ENCODE measurements around the gene CASP10. TPM values are rescaled to one million over a fixed set of nuclear protein-coding genes. Genes with fewer than 3 reads are reported as not detected.

The CASP10 gene
- total and polyA plus RNA-seq, 2 of the 8 experiments (the other 6 are each of a cell fraction or from before 2014, with no cell fraction given): 2.3 to 4.0 TPM

GRCh38 chr2:201139836-201140604 lies 42.9 kb upstream of the CASP10 start:
- TF ChIP-seq CBX5 (IDR thresholded peaks at IDR 0.05; ENCODE audit: low read depth, low read length) (no peak), KDM5A (IDR thresholded peaks at IDR 0.05; ENCODE audit: low read length) (no peak), BCL11A (IDR thresholded peaks at IDR 0.05; ENCODE audit: low read depth in 2 of 2, low read length in 2 of 2) (no peak), KDM1A (IDR thresholded peaks at IDR 0.05; ENCODE audit: borderline replicate concordance, low read length) (no peak), NANOG (IDR thresholded peaks at IDR 0.05; ENCODE audit: insufficient read depth, low read depth, low read length, poor library complexity, severe bottlenecking) (no peak), HDAC2 (IDR thresholded peaks at IDR 0.05; ENCODE audit: borderline replicate concordance in 1 of 2, low read depth in 2 of 2, low read length in 2 of 2) (no peak), CHD2 (IDR thresholded peaks at IDR 0.05; ENCODE audit: low read length) (no peak), TBP (IDR thresholded peaks at IDR 0.05; ENCODE audit: low read depth, low read length) (no peak), RXRA (IDR thresholded peaks at IDR 0.05; ENCODE audit: insufficient read depth, low read depth, low read length) (no peak), RFX5 (IDR thresholded peaks at IDR 0.05; ENCODE audit: borderline replicate concordance, low read depth, low read length) (no peak)
- no peak overlapping the region for H3K23ac ChIP-seq (ENCODE audit: insufficient read length)
- no peaks in the 10 kb centered on the region; a peak in 1 of 4 replicates for H3K9me3 ChIP-seq (ENCODE audit: insufficient read depth in 2 of 2, low read depth in 1 of 2, low read length in 1 of 2)
- H3K4me3 ChIP-seq (ENCODE audit: extremely low read depth in 1 of 4, insufficient read depth in 2 of 4, low read depth in 3 of 4, low read length in 4 of 4): no peak overlapping the region
- no peak overlapping the region for H3K4me2 ChIP-seq (ENCODE audit: insufficient read depth in 1 of 2, low read depth in 2 of 2, low read length in 2 of 2)
- CTCF ChIA-PET (ENCODE audit: partially characterized antibody): interaction anchor here (9.4 kb wide), 1 partner anchor 19 kb away, joined by 61 read pairs; no protein-coding TSS in a partner anchor
- no peaks in the 10 kb centered on the region for H3K79me2 ChIP-seq (ENCODE audit: control insufficient read depth in 1 of 2, insufficient read depth in 2 of 2, low read length in 2 of 2)
- DNase-seq (ENCODE audit: low read depth in 1 of 2, low spot score in 2 of 2) (no peak), FAIRE-seq (no peak)
- H3K18ac ChIP-seq (ENCODE audit: extremely low read depth, low read length): no peak overlapping the region
- no peak overlapping the region for H2AFZ ChIP-seq (ENCODE audit: low read length)
- H2BK15ac ChIP-seq (ENCODE audit: low read length): no peak overlapping the region
- no peak overlapping the region for H3K14ac ChIP-seq (ENCODE audit: insufficient read length)
- H2BK12ac ChIP-seq (ENCODE audit: low read depth, low read length): no peak overlapping the region
- H2BK5ac ChIP-seq (ENCODE audit: low read depth, low read length): no peak overlapping the region
- no peaks in the 10 kb centered on the region for H3K27me3 ChIP-seq (replicated peaks in 1 of 4; ENCODE audit: control insufficient read depth in 3 of 4, extremely low read depth in 1 of 4, insufficient read depth in 3 of 4, low read length in 3 of 4)
- H3K4ac ChIP-seq (replicated peaks; ENCODE audit: insufficient read length, low read depth, low read length): no peak overlapping the region
- peaks cover 0 to 2% (median under 1%) of the 10 kb centered on the region in 4 experiments; a peak in 2 of 8 replicates for H3K36me3 ChIP-seq (ENCODE audit: control insufficient read depth in 2 of 4, insufficient read depth in 4 of 4, low read length in 3 of 4)
- 89% methylated on average over 24 of the region's 34 CpGs; no CpG with 5 or more reads in 1 of the 2 experiments for WGBS, 2 experiments (ENCODE audit: extremely low coverage in 1 of 2, insufficient coverage in 1 of 2, insufficient read length in 1 of 2, insufficient replicate concordance in 2 of 2, low coverage in 1 of 2, low lambda C conversion rate in 2 of 2, missing lambda C conversion rate in 1 of 2)
- no peaks in the 10 kb centered on the region for H3K79me1 ChIP-seq (ENCODE audit: low read depth, low read length)
- no peak overlapping the region for H4K8ac ChIP-seq (ENCODE audit: extremely low read depth, insufficient read depth, low read length)
- no peak overlapping the region for H4K91ac ChIP-seq (replicated peaks; ENCODE audit: insufficient read length, low read length)
- POLR2A ChIA-PET (ENCODE audit: partially characterized antibody): no interaction called here
- no peak overlapping the region for H3K27ac ChIP-seq (ENCODE audit: low read depth, low read length)
- no peaks in the 10 kb centered on the region for H3K23me2 ChIP-seq (ENCODE audit: low read depth, low read length)
- H4K20me1 ChIP-seq (replicated peaks in 1 of 2; ENCODE audit: control insufficient read depth in 1 of 2, insufficient read depth in 2 of 2, low read length in 2 of 2): no peaks in the 10 kb centered on the region
- peaks cover 0 to 3% (median 0%) of the 10 kb centered on the region in 4 experiments; a peak in 2 of 7 replicates for H3K4me1 ChIP-seq (replicated peaks in 1 of 4; ENCODE audit: control insufficient read depth in 3 of 4, insufficient read depth in 4 of 4, low read length in 3 of 4)
- no peak overlapping the region for H2BK20ac ChIP-seq (ENCODE audit: low read length)
- H2AK5ac ChIP-seq (ENCODE audit: low read depth, low read length): no peak overlapping the region
- H2BK120ac ChIP-seq (replicated peaks; ENCODE audit: low read depth, low read length): no peak overlapping the region
- no peak overlapping the region for H3K56ac ChIP-seq (replicated peaks; ENCODE audit: insufficient read length, low read depth, low read length)
- no peak overlapping the region for H3K9ac ChIP-seq (replicated peaks in 1 of 4; ENCODE audit: extremely low read depth in 1 of 4, low read depth in 3 of 4, low read length in 3 of 4)
- H4K5ac ChIP-seq (ENCODE audit: insufficient read length, low read depth, low read length): no peak overlapping the region

Measured in H1 (cell line).